ENCODE results near the gene PCGF1. TPM values are rescaled to one million over a fixed set of nuclear protein-coding genes. Genes with fewer than 3 reads are reported as not detected.
A peak's percentile ranks its signal among the peaks of the same experiment; 100 is the strongest.
"Not testable (repeated sequence)": the region's sequence is repeated elsewhere in the genome, so short reads cannot be mapped to it uniquely, and the experiment has no call there.

The PCGF1 gene
- total and polyA plus RNA-seq, 2 experiments from 2014 or later = 10.9 to 13.4 TPM

- DNase-seq (ENCODE audit: low spot score) = peak; percentile 84
- no peaks in the 10 kb centered on the region for H3K9me2 ChIP-seq (ENCODE audit: insufficient read depth)
- H3K27me3 ChIP-seq (ENCODE audit: insufficient read depth) = no peaks in the 10 kb centered on the region
These were observed 46.1 kb downstream of the PCGF1 start for GRCh38 chr2:74461187-74462053.

GRCh38 chr2:74460187-74460586 lies 47.3 kb downstream of the PCGF1 start:
- not testable (repeated sequence) for H3K27me3 ChIP-seq (ENCODE audit: insufficient read depth); H4K20me1 ChIP-seq (replicated peaks; ENCODE audit: insufficient read depth); H3K27ac ChIP-seq (ENCODE audit: low read depth); ATAC-seq; DNase-seq (ENCODE audit: low spot score); H3K9me2 ChIP-seq (ENCODE audit: insufficient read depth); H3K36me3 ChIP-seq (ENCODE audit: insufficient read depth); H3K9me3 Mint-ChIP-seq; H3K4me3 ChIP-seq; H3K27ac Mint-ChIP-seq; H2AFZ ChIP-seq; H3K4me2 ChIP-seq
- Histone ChIP-seq H3K4me1 (ENCODE audit: insufficient read depth) (peaks cover 17% of the 10 kb centered on the region), H3F3A (replicated peaks; ENCODE audit: low read depth) (peaks cover 12% of the 10 kb centered on the region; the same call in 1 of the 2 replicates), H3K79me2 (replicated peaks; ENCODE audit: insufficient read depth) (peaks cover 15% of the 10 kb centered on the region)
- H3K27me3 Mint-ChIP-seq (ENCODE audit: insufficient read depth, low read depth, poor library complexity) = peaks cover 26% of the 10 kb centered on the region
- H3K4me1 Mint-ChIP-seq = peaks cover 35% of the 10 kb centered on the region
- peak overlapping the region; percentile 94; the same call in 2 of the 3 replicates for H3K4me3 Mint-ChIP-seq
- H3K36me3 Mint-ChIP-seq (ENCODE audit: low read depth) = peaks cover 17% of the 10 kb centered on the region

More at GRCh38 chr2:74461187-74462053, 46.1 kb downstream of the PCGF1 start:
- Mint-ChIP-seq H3K4me1 (peaks cover 25% of the 10 kb centered on the region), H3K27me3 (ENCODE audit: insufficient read depth, low read depth, poor library complexity) (peaks cover 23% of the 10 kb centered on the region), H3K36me3 (ENCODE audit: low read depth) (peaks cover 17% of the 10 kb centered on the region), H3K4me3 (no peak overlapping the region), H3K9me3 (peaks cover 2% of the 10 kb centered on the region; the same call in 2 of the 3 replicates), H3K27ac (no peak overlapping the region)
- no peaks in the 10 kb centered on the region; the same call in 1 of the 2 replicates for H3K36me3 ChIP-seq (ENCODE audit: insufficient read depth)
- H2AFZ ChIP-seq = no peak overlapping the region
- H3K27ac ChIP-seq (ENCODE audit: low read depth) = 0 out of 2 replicates have a peak overlapping the region, but pooled peaks have one; percentile 32
- H3K4me1 ChIP-seq (ENCODE audit: insufficient read depth) = peaks cover 6% of the 10 kb centered on the region
- peaks cover 4% of the 10 kb centered on the region; the same call in 1 of the 2 replicates for H4K20me1 ChIP-seq (replicated peaks; ENCODE audit: insufficient read depth)
- peaks cover 15% of the 10 kb centered on the region for H3K79me2 ChIP-seq (replicated peaks; ENCODE audit: insufficient read depth)
- ATAC-seq = peak; percentile 1; the same call in 1 of the 3 replicates
- TF ChIP-seq NANOG (IDR thresholded peaks at IDR 0.05; ENCODE audit: borderline replicate concordance) = no peak
- TF ChIP-seq POLR2AphosphoS5 (IDR thresholded peaks at IDR 0.05; ENCODE audit: low read depth) = 0 out of 2 replicates have a peak, but pooled peaks have one; percentile 13
- TF ChIP-seq CTCF (conservative IDR thresholded peaks at IDR 0.05; ENCODE audit: low read depth in 2 of 2) = peak; percentile 55 to 64
- no peak overlapping the region for H3K4me2 ChIP-seq
- H3K4me3 ChIP-seq = no peak overlapping the region
- H3F3A ChIP-seq (replicated peaks; ENCODE audit: low read depth) = peaks cover 12% of the 10 kb centered on the region; the same call in 1 of the 2 replicates

GRCh38 chr2:74459503-74460118 lies 47.9 kb downstream of the PCGF1 start:
- H3K36me3 Mint-ChIP-seq (ENCODE audit: low read depth) = peaks cover 17% of the 10 kb centered on the region
- H3K27ac Mint-ChIP-seq = peak overlapping the region; percentile 43; the same call in 1 of the 2 replicates
- not testable (repeated sequence) for H2AFZ ChIP-seq; H4K20me1 ChIP-seq (replicated peaks; ENCODE audit: insufficient read depth); H3K9me2 ChIP-seq (ENCODE audit: insufficient read depth); H3K27me3 ChIP-seq (ENCODE audit: insufficient read depth); H3K27ac ChIP-seq (ENCODE audit: low read depth); DNase-seq (ENCODE audit: low spot score); H3K36me3 ChIP-seq (ENCODE audit: insufficient read depth); ATAC-seq; H3K9me3 Mint-ChIP-seq
- H3K27me3 Mint-ChIP-seq (ENCODE audit: insufficient read depth, low read depth, poor library complexity) = peaks cover 31% of the 10 kb centered on the region
- peak overlapping the region; percentile 94 for H3K4me3 Mint-ChIP-seq
- Histone ChIP-seq H3K4me1 (ENCODE audit: insufficient read depth) (peaks cover 17% of the 10 kb centered on the region), H3F3A (replicated peaks; ENCODE audit: low read depth) (peaks cover 12% of the 10 kb centered on the region; the same call in 1 of the 2 replicates), H3K4me2 (peak overlapping the region; percentile 97), H3K4me3 (peak overlapping the region; percentile 99; the same call in 1 of the 2 replicates), H3K79me2 (replicated peaks; ENCODE audit: insufficient read depth) (peaks cover 15% of the 10 kb centered on the region)
- H3K4me1 Mint-ChIP-seq = peaks cover 36% of the 10 kb centered on the region
